K562 (cell line): ENCODE results near the gene ZSCAN26. TPM values are rescaled to one million over a fixed set of nuclear protein-coding genes. Genes with fewer than 3 reads are reported as not detected.
A peak's percentile ranks its signal among the peaks of the same experiment; 100 is the strongest.

Experiments
- ATF4 ChIP-seq: fragments of 450-650 bp; formaldehyde crosslinking; IDR thresholded peaks from 2 replicates; pipeline ENCODE4 v1.4.0; 2022; ENCODE audit warnings: mild to moderate bottlenecking, moderate library complexity
- CEBPZ ChIP-seq: fragments of 150-350 bp; IDR thresholded peaks from 2 replicates; pipeline ENCODE4 v1.6.1; 2014; ENCODE audit warnings: low read depth, mild to moderate bottlenecking, low read length, borderline replicate concordance
- CHD7 ChIP-seq: fragments of 200-600 bp; sonication (generic); IDR thresholded peaks from one replicate; pipeline ENCODE4 v1.6.1; 2012; ENCODE audit warnings: mild to moderate bottlenecking, low read depth, low read length, inconsistent platforms
- HNRNPUL1 ChIP-seq: fragments of 200-400 bp; formaldehyde crosslinking; IDR thresholded peaks from 2 replicates; pipeline ENCODE4 v1.6.1; 2017; ENCODE audit warnings: low read length
- MCM2 ChIP-seq: fragments of 450-650 bp; IDR thresholded peaks from 2 replicates; pipeline ENCODE4 v1.6.1; 2017; ENCODE audit warnings: low read depth, mild to moderate bottlenecking
- MXD1 ChIP-seq: fragments of 250-450 bp; sonication (Bioruptor Pico); IDR thresholded peaks from 2 replicates; pipeline ENCODE4 v1.8.0; 2021; ENCODE audit warnings: borderline replicate concordance, mild to moderate bottlenecking, moderate library complexity; ENCODE audit not compliant: poor library complexity, severe bottlenecking
- TAF1 ChIP-seq: IDR thresholded peaks from 2 replicates; pipeline ENCODE4 v1.6.1; 2011; ENCODE audit warnings: mild to moderate bottlenecking, low read length, moderate library complexity; ENCODE audit not compliant: insufficient read depth, control insufficient read depth, severe bottlenecking; ENCODE audit errors: extremely low read depth
- TCF3 ChIP-seq: sonication (generic); formaldehyde crosslinking; IDR thresholded peaks from 2 replicates; pipeline ENCODE4 v1.4.0; 2020; ENCODE audit warnings: mild to moderate bottlenecking, missing genetic modification reagents
- ZFP1 ChIP-seq: fragments of 450-650 bp; formaldehyde crosslinking; IDR thresholded peaks from 2 replicates; pipeline ENCODE4 v1.4.0; 2020; ENCODE audit warnings: mild to moderate bottlenecking, mixed read lengths
- ZNF124 ChIP-seq: sonication (generic); formaldehyde crosslinking; IDR thresholded peaks from 2 replicates; pipeline ENCODE4 v1.8.1; 2022; ENCODE audit warnings: missing genetic modification reagents
- polyA plus RNA-seq, 8 experiments: library from polyadenylated mRNA; depleted of rRNA in 4 of 8; stranded (reverse) in 5 of 8; unstranded in 3 of 8; fragments of >200 nt; fragmentation: Nextera tagmentation in 2 of 8; fragmentation: Illumina TruSeq in 1 of 8; extraction: Ambion mirVana in 2 of 8; extraction: Trizol in 1 of 8; gene quantifications; 2 replicates each; pipeline versions ENCODE4 v1.2.1 to v1.2.3, GENCODE V29; 2011 to 2014; ENCODE audit warnings: inconsistent platforms in 1 of 8, missing spikeins in 1 of 8
- total RNA-seq, 7 experiments: library from RNA; depleted of rRNA in 6 of 7; stranded (reverse); fragments of >200 nt in 6 of 7; fragmentation: Illumina TruSeq in 2 of 7; extraction: Trizol in 2 of 7; gene quantifications; 2 replicates each; pipeline versions ENCODE4 v1.2.1 to v1.2.3, GENCODE V29; 2011 to 2021; ENCODE audit warnings: low replicate concordance in 1 of 7
- TF ChIP-seq, protein P1 (sequence below): sonication (generic); formaldehyde crosslinking; IDR thresholded peaks from 2 replicates; pipeline ENCODE4 v1.5.0; 2020; ENCODE audit warnings: missing genetic modification reagents

ZSCAN26 gene
- total and polyA plus RNA-seq, 9 of the 15 experiments (the other 6 are each of a cell fraction or from before 2014, with no cell fraction given): 5.9 to 14.2 (median 10.5) TPM

DNA sequence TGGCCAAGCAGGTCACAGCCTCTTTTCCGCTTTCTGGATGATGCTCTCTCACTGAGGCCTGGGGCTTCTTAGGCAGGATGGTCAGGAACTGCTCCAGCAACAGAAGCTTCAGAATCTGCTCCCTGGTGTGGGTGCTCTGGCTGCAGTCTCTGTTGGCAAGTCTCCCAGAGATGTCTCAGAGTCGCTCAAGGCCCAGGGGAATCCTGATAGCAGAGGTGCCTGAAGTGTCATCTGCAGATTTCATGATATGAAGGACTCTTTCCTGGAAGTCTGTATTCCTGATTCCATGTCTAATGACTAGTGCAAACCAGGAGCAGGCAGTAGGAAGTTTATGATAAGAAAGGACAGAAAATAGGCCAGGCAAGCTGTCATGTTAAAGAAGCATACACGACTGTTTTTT is 48.7 kb downstream of the ZSCAN26 start (continued):
- TF ChIP-seq CEBPZ (no peak), ATF4 (CRISPR knock-in tag) (no peak), TAF1 (no peak), ZNF124 (no peak), MCM2 (no peak), TCF3 (CRISPR knock-in tag) (peak; percentile 51; the same call in 1 of the 2 replicates), HNRNPUL1 (no peak), MXD1 (CRISPR knock-in tag) (no peak), ZFP1 (CRISPR knock-in tag) (no peak), CHD7 (no peak)
- TF ChIP-seq, protein P1, sequence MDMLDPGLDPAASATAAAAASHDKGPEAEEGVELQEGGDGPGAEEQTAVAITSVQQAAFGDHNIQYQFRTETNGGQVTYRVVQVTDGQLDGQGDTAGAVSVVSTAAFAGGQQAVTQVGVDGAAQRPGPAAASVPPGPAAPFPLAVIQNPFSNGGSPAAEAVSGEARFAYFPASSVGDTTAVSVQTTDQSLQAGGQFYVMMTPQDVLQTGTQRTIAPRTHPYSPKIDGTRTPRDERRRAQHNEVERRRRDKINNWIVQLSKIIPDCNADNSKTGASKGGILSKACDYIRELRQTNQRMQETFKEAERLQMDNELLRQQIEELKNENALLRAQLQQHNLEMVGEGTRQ (CRISPR knock-in tag): no peak
